Measurements from ENCODE around the gene KRTAP13-4. TPM values are rescaled to one million over a fixed set of nuclear protein-coding genes. Genes with fewer than 3 reads are reported as not detected.

Gene KRTAP13-4
- polyA plus RNA-seq, 1 donor (not counting 4 experiments of a cell fraction or from before 2014, with no cell fraction given), result not detected

- no peaks in the 10 kb centered on the region for H4K20me1 ChIP-seq (ENCODE audit: control insufficient read depth, extremely low read depth, insufficient read depth, low read length)
- no peak within 1 kb of the TSS for H3K4me3 ChIP-seq (ENCODE audit: control insufficient read depth in 2 of 3, extremely low read depth in 1 of 3, insufficient read depth in 2 of 3, low read depth in 1 of 3, low read length in 3 of 3)
- no peak within 1 kb of the TSS for H2AFZ ChIP-seq (ENCODE audit: control insufficient read depth, low read length)
- no peaks in the 10 kb centered on the region for H3K27me3 ChIP-seq (ENCODE audit: control insufficient read depth, extremely low read depth, insufficient read depth, low read length)
- TF ChIP-seq EZH2 (IDR thresholded peaks at IDR 0.05; ENCODE audit: low read length) (no peak), CTCF (optimal IDR thresholded peaks at IDR 0.05 in 1 of 3, IDR thresholded peaks at IDR 0.05 in 1 of 3, conservative IDR thresholded peaks at IDR 0.05 in 1 of 3; ENCODE audit: extremely low read depth in 1 of 3, insufficient read depth in 2 of 3, low read length in 3 of 3) (no peak)
- no peaks in the 10 kb centered on the region for H3K9me1 ChIP-seq (ENCODE audit: control insufficient read depth, extremely low read depth, insufficient read depth, low read length)
- dilution Hi-C loops (cut with MboI; ENCODE audit: extremely low pct_ligation_motif_present, low sequenced_read_pairs), result no loop called here
- DNase-seq (ENCODE audit: low read depth, low spot score), result no peak
- no peaks in the 10 kb centered on the region for H3K9me3 ChIP-seq (ENCODE audit: control insufficient read depth, low read depth, low read length)
- no peaks in the 10 kb centered on the region for H3K79me2 ChIP-seq (ENCODE audit: control insufficient read depth, insufficient read depth, low read length)
- no peaks in the 10 kb centered on the region for H3K4me1 ChIP-seq (ENCODE audit: control insufficient read depth, extremely low read depth, insufficient read depth, low read length)
- no peak within 1 kb of the TSS for H3K4me2 ChIP-seq (ENCODE audit: control insufficient read depth, extremely low read depth, insufficient read depth, low read depth, low read length)
- no peak within 1 kb of the TSS for H3K9ac ChIP-seq (ENCODE audit: control insufficient read depth, extremely low read depth, insufficient read depth, low read length)
- FAIRE-seq, result no peak
- H3K27ac ChIP-seq (ENCODE audit: control insufficient read depth, insufficient read depth, low read length), result no peak within 1 kb of the TSS
- no peaks in the 10 kb centered on the region for H3K36me3 ChIP-seq (ENCODE audit: control insufficient read depth in 2 of 2, extremely low read depth in 1 of 2, insufficient read depth in 2 of 2, low read length in 2 of 2)
Measured at GRCh38 chr21:30439975-30440374, 10.0 kb downstream of the KRTAP13-4 start, which contains the start of gene KRTAP15-1. Gene KRTAP15-1 (plus strand): TSS chr21:30440275. CDS start chr21:30440328, 53 bp downstream.

- Histone ChIP-seq H3K4me1 (ENCODE audit: control insufficient read depth, extremely low read depth, insufficient read depth, low read length) (no peaks in the 10 kb centered on the region), H2AFZ (ENCODE audit: control insufficient read depth, low read length) (no peak overlapping the region), H3K9me3 (ENCODE audit: control insufficient read depth, low read depth, low read length) (no peaks in the 10 kb centered on the region), H3K9ac (ENCODE audit: control insufficient read depth, extremely low read depth, insufficient read depth, low read length) (no peak overlapping the region), H3K79me2 (ENCODE audit: control insufficient read depth, insufficient read depth, low read length) (no peaks in the 10 kb centered on the region), H3K27me3 (ENCODE audit: control insufficient read depth, extremely low read depth, insufficient read depth, low read length) (no peaks in the 10 kb centered on the region), H4K20me1 (ENCODE audit: control insufficient read depth, extremely low read depth, insufficient read depth, low read length) (no peaks in the 10 kb centered on the region), H3K4me2 (ENCODE audit: control insufficient read depth, extremely low read depth, insufficient read depth, low read depth, low read length) (no peak overlapping the region), H3K27ac (ENCODE audit: control insufficient read depth, insufficient read depth, low read length) (no peak overlapping the region), H3K4me3 (ENCODE audit: control insufficient read depth in 2 of 3, extremely low read depth in 1 of 3, insufficient read depth in 2 of 3, low read depth in 1 of 3, low read length in 3 of 3) (no peak overlapping the region), H3K36me3 (ENCODE audit: control insufficient read depth in 2 of 2, extremely low read depth in 1 of 2, insufficient read depth in 2 of 2, low read length in 2 of 2) (no peaks in the 10 kb centered on the region), H3K9me1 (ENCODE audit: control insufficient read depth, extremely low read depth, insufficient read depth, low read length) (no peaks in the 10 kb centered on the region)
- DNase-seq (ENCODE audit: low read depth, low spot score) (no peak), FAIRE-seq (no peak)
- TF ChIP-seq CTCF (optimal IDR thresholded peaks at IDR 0.05 in 1 of 3, IDR thresholded peaks at IDR 0.05 in 1 of 3, conservative IDR thresholded peaks at IDR 0.05 in 1 of 3; ENCODE audit: extremely low read depth in 1 of 3, insufficient read depth in 2 of 3, low read length in 3 of 3), result no peak
- TF ChIP-seq EZH2 (IDR thresholded peaks at IDR 0.05; ENCODE audit: low read length), result no peak
- dilution Hi-C loops (cut with MboI; ENCODE audit: extremely low pct_ligation_motif_present, low sequenced_read_pairs), result no loop called here
Measured at GRCh38 chr21:30443226-30443625, 13.2 kb downstream of the KRTAP13-4 start.
